ENCODE results near the gene ZNF141. TPM values are rescaled to one million over a fixed set of nuclear protein-coding genes. Genes with fewer than 3 reads are reported as not detected.
"Not testable (repeated sequence)": the region's sequence is repeated elsewhere in the genome, so short reads cannot be mapped to it uniquely, and the experiment has no call there.

Gene ZNF141
- total RNA-seq, 1 experiment from 2014 or later: 12.7 TPM

- Histone ChIP-seq H3K79me2 (ENCODE audit: low read depth) (no peaks in the 10 kb centered on the region), H4K20me1 (ENCODE audit: insufficient read depth) (no peaks in the 10 kb centered on the region), H3K27me3 (ENCODE audit: insufficient read depth, low read depth) (no peaks in the 10 kb centered on the region), H2AFZ (no peak overlapping the region), H3K36me3 (ENCODE audit: low read depth) (no peaks in the 10 kb centered on the region), H3K4me1 (replicated peaks; ENCODE audit: insufficient read depth) (no peaks in the 10 kb centered on the region), H3F3A (ENCODE audit: insufficient read depth, low read depth) (no peaks in the 10 kb centered on the region), H3K9me2 (ENCODE audit: insufficient read depth) (no peaks in the 10 kb centered on the region), H3K4me2 (no peak overlapping the region), H3K9me3 (ENCODE audit: insufficient read depth, low read depth) (no peaks in the 10 kb centered on the region), H3K27ac (no peak overlapping the region), H3K4me3 (no peak overlapping the region)
- no TSS peak for BruUV-seq (replicated peaks)
- ChIA-PET POLR2A (ENCODE audit: unreplicated experiment) (no interaction called here), CTCF (no interaction called here)
- DNase-seq: no peak
- intact Hi-C loops (cut with micrococcal nuclease; ENCODE audit: unreplicated experiment): no loop called here
- TF ChIP-seq CTCF (conservative IDR thresholded peaks at IDR 0.05) (no peak), EZH2 (IDR thresholded peaks at IDR 0.05; ENCODE audit: low read depth) (no peak)
These were observed 35.2 kb upstream of the ZNF141 start for GRCh38 chr4:302381-302780.

- H3K4me3 ChIP-seq; BruUV-seq (replicated peaks); intact Hi-C loops (cut with micrococcal nuclease; ENCODE audit: unreplicated experiment): not testable (repeated sequence)
These were observed 33.1 kb upstream of the ZNF141 start for GRCh38 chr4:304516-304915.

DNA sequence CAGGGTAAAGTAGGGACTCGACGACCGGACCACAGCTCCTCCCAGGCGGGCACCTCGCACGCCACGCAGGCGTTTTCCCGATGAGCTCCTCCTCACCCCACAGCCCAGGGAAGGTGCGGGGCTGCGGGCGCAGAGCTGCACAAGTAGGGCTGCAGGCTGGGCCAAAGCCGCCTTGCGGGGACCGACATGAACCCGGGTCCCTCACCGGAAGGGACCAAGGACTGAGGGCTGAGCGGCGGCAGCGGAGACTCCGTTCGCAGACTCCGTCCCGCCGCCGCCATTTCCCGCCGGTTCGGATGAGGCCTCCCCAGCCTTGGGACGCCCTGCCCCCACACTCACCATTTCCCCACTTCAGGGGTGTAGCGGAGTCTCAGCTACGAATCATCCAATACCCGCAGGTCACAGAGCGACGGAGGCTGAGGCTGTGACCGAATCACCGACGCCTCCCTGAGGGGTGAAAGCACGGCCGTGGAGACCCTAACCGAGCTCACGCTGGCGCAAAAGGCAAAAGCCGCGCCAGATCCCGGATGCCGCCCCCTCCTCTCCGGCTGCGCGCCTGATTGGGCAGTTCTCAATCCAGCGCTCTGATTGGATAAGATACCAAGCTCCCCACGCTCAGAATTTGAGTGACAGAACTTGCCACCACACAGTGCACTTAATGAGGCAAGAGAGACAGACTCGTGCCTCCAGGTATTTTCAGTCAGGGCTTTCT is 32.5 kb upstream of the ZNF141 start, which contains the start of gene ZNF732:
ZNF732 (minus strand) TSS at position 506 of the 712 bp plus-strand sequence; CDS start at position 342, 164 bp downstream.
- no peaks in the 10 kb centered on the region for H3K79me2 ChIP-seq (ENCODE audit: low read depth)
- peak in 1 of 2 experiments; percentile 60 for DNase-seq
- no peaks in the 10 kb centered on the region for H3K4me1 ChIP-seq (replicated peaks; ENCODE audit: insufficient read depth)
- no peaks in the 10 kb centered on the region for H3K36me3 ChIP-seq (ENCODE audit: low read depth)
- no TSS peak for BruUV-seq (replicated peaks)
- no peaks in the 10 kb centered on the region for H4K20me1 ChIP-seq (ENCODE audit: insufficient read depth)
- TF ChIP-seq EZH2 (IDR thresholded peaks at IDR 0.05; ENCODE audit: low read depth): no peak
- TF ChIP-seq CTCF (conservative IDR thresholded peaks at IDR 0.05): no peak
- peak within 1 kb of the TSS; percentile 46; the same call in 1 of the 2 replicates for H3K4me2 ChIP-seq
- H3K27me3 ChIP-seq (ENCODE audit: insufficient read depth, low read depth): no peaks in the 10 kb centered on the region
- H3K27ac ChIP-seq: no peak within 1 kb of the TSS
- 0 out of 2 replicates have a peak within 1 kb of the TSS, but pooled peaks have one; percentile 39 for H2AFZ ChIP-seq
- H3K9me2 ChIP-seq (ENCODE audit: insufficient read depth): no peaks in the 10 kb centered on the region
- peak within 1 kb of the TSS; percentile 41; the same call in 1 of the 2 replicates for H3K4me3 ChIP-seq
- no peaks in the 10 kb centered on the region for H3F3A ChIP-seq (ENCODE audit: insufficient read depth, low read depth)
- intact Hi-C loops (cut with micrococcal nuclease; ENCODE audit: unreplicated experiment): no loop called here
- ChIA-PET CTCF (no interaction called here), POLR2A (ENCODE audit: unreplicated experiment) (interaction anchor here (0.5 kb wide), 1 partner anchor 181 kb away, joined by 3 read pairs; the partner anchor contains the start of gene ZNF718)
- H3K9me3 ChIP-seq (ENCODE audit: insufficient read depth, low read depth): no peaks in the 10 kb centered on the region

More at GRCh38 chr4:304516-304915, 33.1 kb upstream of the ZNF141 start:
- POLR2A ChIA-PET (ENCODE audit: unreplicated experiment); H3K9me3 ChIP-seq (ENCODE audit: insufficient read depth, low read depth); H3K79me2 ChIP-seq (ENCODE audit: low read depth); H2AFZ ChIP-seq; H3K27me3 ChIP-seq (ENCODE audit: insufficient read depth, low read depth); H4K20me1 ChIP-seq (ENCODE audit: insufficient read depth); H3K36me3 ChIP-seq (ENCODE audit: low read depth); H3F3A ChIP-seq (ENCODE audit: insufficient read depth, low read depth); H3K27ac ChIP-seq; CTCF ChIA-PET; H3K9me2 ChIP-seq (ENCODE audit: insufficient read depth); H3K4me1 ChIP-seq (replicated peaks; ENCODE audit: insufficient read depth); DNase-seq: not testable (repeated sequence)
- peak overlapping the region; percentile 46; the same call in 1 of the 2 replicates for H3K4me2 ChIP-seq
